Lung (tissue), 12 donors: ENCODE measurements around the gene RGS7. TPM values are rescaled to one million over a fixed set of nuclear protein-coding genes. Genes with fewer than 3 reads are reported as not detected.

Experiments used
- ATAC-seq: fragments of 200-7000 bp; cut with Tn5 transposase; one replicate; pipeline ENCODE4 v1.9.1; 2020; ENCODE audit warnings: moderate number of reproducible peaks; ENCODE audit not compliant: insufficient read depth, low FRiP score
- DNase-seq, 3 donors: peaks; one replicate each; pipeline ENCODE4 v3.0.0-alpha.2; 2013 to 2017
- H3K27ac ChIP-seq, 2 donors: one replicate each; pipeline ENCODE4 v1.5.1; 2013; ENCODE audit warnings: mild to moderate bottlenecking in 2 of 2, moderate library complexity in 2 of 2, control low read depth in 1 of 2, inconsistent platforms in 1 of 2, low read depth in 1 of 2, low read length in 1 of 2
- H3K27me3 ChIP-seq, 3 donors: one replicate each; pipeline ENCODE4 v1.5.1; 2013; ENCODE audit warnings: low read length in 2 of 3; ENCODE audit not compliant: control insufficient read depth in 3 of 3, insufficient read depth in 3 of 3
- H3K36me3 ChIP-seq, 4 donors: one replicate each; pipeline ENCODE4 v1.5.1; 2013; ENCODE audit warnings: low read length in 4 of 4, mild to moderate bottlenecking in 1 of 4, moderate library complexity in 1 of 4; ENCODE audit not compliant: control insufficient read depth in 4 of 4, insufficient read depth in 4 of 4
- H3K4me1 ChIP-seq, 5 donors: one replicate each; pipeline ENCODE4 v1.5.1; 2013; ENCODE audit warnings: low read length in 5 of 5, mild to moderate bottlenecking in 2 of 5, moderate library complexity in 1 of 5; ENCODE audit not compliant: control insufficient read depth in 5 of 5, insufficient read depth in 5 of 5
- H3K4me3 ChIP-seq: one replicate; pipeline ENCODE4 v1.5.1; 2013; ENCODE audit warnings: mild to moderate bottlenecking, control low read depth, moderate library complexity
- H3K9ac ChIP-seq, 2 donors: one replicate each; pipeline ENCODE4 v1.5.1; 2013; ENCODE audit warnings: low read length in 2 of 2, control low read depth in 1 of 2; ENCODE audit not compliant: insufficient read depth in 1 of 2
- H3K9me3 ChIP-seq, 4 donors: one replicate each; pipeline ENCODE4 v1.5.1; 2013; ENCODE audit warnings: low read length in 3 of 4, mild to moderate bottlenecking in 1 of 4, moderate library complexity in 1 of 4; ENCODE audit not compliant: control insufficient read depth in 4 of 4, insufficient read depth in 3 of 4
- CTCF ChIP-seq: IDR thresholded peaks from 2 replicates; pipeline ENCODE4 v1.5.1; 2012; ENCODE audit warnings: mild to moderate bottlenecking; ENCODE audit errors: control extremely low read depth, extremely low read depth
- WGBS, 2 donors: extraction: QIAGEN DNeasy Blood & Tissue Kit; methylation state at CpG; one replicate each; pipeline ENCODE4 v1.1.7; 2013; 5-methylcytosine and 5-hydroxymethylcytosine counted together
- polyA plus RNA-seq, 2 donors: library from polyadenylated mRNA; stranded (reverse); fragments of 200-250 nt; gene quantifications; one replicate each; pipeline ENCODE4 v1.2.1, GENCODE V29; 2013
- total RNA-seq, 2 donors: library from RNA; depleted of rRNA in 1 of 2; stranded (reverse); fragments of >200 nt in 1 of 2; gene quantifications; one replicate each; pipeline ENCODE4 v1.2.1, GENCODE V29; 2014 to 2021
- donor health status: control.
- donor health status: control.
- donor health status: Bipolar disorder and iron deficiency.
- donor health status: healthy.
- donor health status: DM: yes; HTN: yes; CAD: no.

RGS7 gene
- total and polyA plus RNA-seq, 4 donors, result 0.06 to 0.25 (median 0.08) TPM; not detected in 1

GRCh38 chr1:241020851-241021697, 335.9 kb downstream of the RGS7 start:
- no peaks in the 10 kb centered on the region for H3K36me3 ChIP-seq
- no peak overlapping the region for H3K4me3 ChIP-seq
- 85 to 89% methylated on average over 6 of the region's 6 CpGs for WGBS, 2 donors
- DNase-seq, result no peak
- H3K27me3 ChIP-seq, result no peaks in the 10 kb centered on the region
- no peak for TF ChIP-seq CTCF
- ATAC-seq, result no peak
- H3K9me3 ChIP-seq, result no peaks in the 10 kb centered on the region
- no peak overlapping the region for H3K9ac ChIP-seq
- H3K4me1 ChIP-seq, result no peaks in the 10 kb centered on the region
- no peak overlapping the region for H3K27ac ChIP-seq

GRCh38 chr1:241012708-241013340, 344.2 kb downstream of the RGS7 start:
- DNase-seq (no peak), ATAC-seq (no peak)
- TF ChIP-seq CTCF, result no peak
- H3K36me3 ChIP-seq, result no peaks in the 10 kb centered on the region
- no peaks in the 10 kb centered on the region for H3K27me3 ChIP-seq
- H3K4me3 ChIP-seq, result no peak overlapping the region
- H3K27ac ChIP-seq, result no peak overlapping the region
- H3K4me1 ChIP-seq, result no peaks in the 10 kb centered on the region
- no peaks in the 10 kb centered on the region for H3K9me3 ChIP-seq
- H3K9ac ChIP-seq, result no peak overlapping the region
- 78 to 81% methylated on average over 7 of the region's 7 CpGs for WGBS, 2 donors

GRCh38 chr1:241007668-241008067, 349.3 kb downstream of the RGS7 start:
- H3K4me1 ChIP-seq, result no peaks in the 10 kb centered on the region
- H3K9ac ChIP-seq, result no peak overlapping the region
- WGBS, 2 donors, result 71 to 85% methylated on average over 4 of the region's 4 CpGs
- no peak overlapping the region for H3K4me3 ChIP-seq
- no peak for TF ChIP-seq CTCF
- no peaks in the 10 kb centered on the region for H3K9me3 ChIP-seq
- H3K27me3 ChIP-seq, result no peaks in the 10 kb centered on the region
- no peaks in the 10 kb centered on the region for H3K36me3 ChIP-seq
- no peak overlapping the region for H3K27ac ChIP-seq
- peak; percentile 77 for ATAC-seq
- peak in 1 of 3 donors; percentile 6 for DNase-seq
